Uterus (tissue), 4 donors: ENCODE results near the gene KRT12. TPM values are rescaled to one million over a fixed set of nuclear protein-coding genes. Genes with fewer than 3 reads are reported as not detected.

Experiments used
- DNase-seq, 2 donors: peaks; one replicate each; pipeline ENCODE4 v3.0.0-alpha.2; 2019 to 2020
- H3K27ac ChIP-seq, 2 donors: fragments of 200-600 bp; sonication (generic); 1 replicate in 1 of 2; 2 replicates in 1 of 2; pipeline ENCODE4 v1.5.1; 2016 to 2018
- H3K27me3 ChIP-seq, 2 donors: fragments of 200-600 bp; sonication (generic); one replicate each; pipeline ENCODE4 v1.5.1; 2018 to 2019; ENCODE audit warnings: control low read depth in 1 of 2
- H3K36me3 ChIP-seq, 2 donors: fragments of 200-600 bp; sonication (generic); one replicate each; pipeline ENCODE4 v1.5.1; 2019; ENCODE audit warnings: control low read depth in 1 of 2
- H3K4me1 ChIP-seq, 2 donors: fragments of 200-600 bp; sonication (generic); one replicate each; pipeline ENCODE4 v1.5.1; 2018 to 2019; ENCODE audit warnings: control low read depth in 1 of 2
- H3K4me3 ChIP-seq, 2 donors: fragments of 200-600 bp; sonication (generic); 1 replicate in 1 of 2; 2 replicates in 1 of 2; pipeline ENCODE4 v1.5.1; 2018 to 2019; ENCODE audit warnings: mild to moderate bottlenecking in 1 of 2
- H3K9me3 ChIP-seq, 2 donors: fragments of 200-600 bp; sonication (generic); one replicate each; pipeline ENCODE4 v1.5.1; 2019; ENCODE audit warnings: control low read depth in 1 of 2
- CTCF ChIP-seq, 4 experiments: fragments of 200-600 bp in 2 of 4; fragments of 450-650 bp in 2 of 4; sonication (generic) in 2 of 4; IDR thresholded peaks; one replicate each; pipeline ENCODE4 v1.5.1; 2016 to 2019; ENCODE audit warnings: antibody characterized with exemption in 4 of 4, mild to moderate bottlenecking in 2 of 4, moderate library complexity in 1 of 4
- POLR2A ChIP-seq, 2 donors: fragments of 450-650 bp; IDR thresholded peaks; one replicate each; pipeline ENCODE4 v1.6.1; 2016; ENCODE audit warnings: antibody characterized with exemption in 2 of 2, mild to moderate bottlenecking in 1 of 2, moderate library complexity in 1 of 2
- intact Hi-C: fragments of 100-400 bp; cut with DNase I; formaldehyde crosslinking; loops from one replicate; pipeline ENCODE4 v1.15.1; 2023; ENCODE audit warnings: low total_unique reads
- total RNA-seq, 4 donors: library from RNA; depleted of rRNA in 3 of 4; stranded (reverse); fragments of >200 nt in 3 of 4; gene quantifications; one replicate each; pipeline versions ENCODE4 v1.1.0 to v1.2.4, GENCODE V29; 2014 to 2023
- donor health status: DM: yes; HTN: yes; CAD: no.

Gene KRT12
- total RNA-seq, 4 donors from 2014 or later, result not detected

GRCh38 chr17:40843242-40843641 is 23.8 kb downstream of the KRT12 start:
- DNase-seq, result no peak
- no peaks in the 10 kb centered on the region for H3K4me1 ChIP-seq
- no peak overlapping the region for H3K4me3 ChIP-seq
- no peaks in the 10 kb centered on the region for H3K9me3 ChIP-seq
- H3K27ac ChIP-seq, result no peak overlapping the region
- no peaks in the 10 kb centered on the region for H3K27me3 ChIP-seq
- no peaks in the 10 kb centered on the region for H3K36me3 ChIP-seq
- intact Hi-C loops, result no loop called here
- TF ChIP-seq POLR2A (IDR thresholded peaks at IDR 0.05) (no peak), CTCF (IDR thresholded peaks at IDR 0.05) (no peak)

GRCh38 chr17:40841246-40841645 is 25.8 kb downstream of the KRT12 start:
- H3K27ac ChIP-seq, result no peak overlapping the region
- no peak overlapping the region for H3K4me3 ChIP-seq
- no peaks in the 10 kb centered on the region for H3K36me3 ChIP-seq
- TF ChIP-seq CTCF (IDR thresholded peaks at IDR 0.05) (no peak), POLR2A (IDR thresholded peaks at IDR 0.05) (no peak)
- H3K9me3 ChIP-seq, result no peaks in the 10 kb centered on the region
- no peaks in the 10 kb centered on the region for H3K4me1 ChIP-seq
- intact Hi-C loops, result no loop called here
- no peak for DNase-seq
- no peaks in the 10 kb centered on the region for H3K27me3 ChIP-seq

- TF ChIP-seq CTCF (IDR thresholded peaks at IDR 0.05) (no peak), POLR2A (IDR thresholded peaks at IDR 0.05) (no peak)
- intact Hi-C loops, result no loop called here
- H3K4me1 ChIP-seq, result no peaks in the 10 kb centered on the region
- H3K27ac ChIP-seq, result no peak overlapping the region
- H3K4me3 ChIP-seq, result no peak overlapping the region
- no peaks in the 10 kb centered on the region for H3K9me3 ChIP-seq
- H3K36me3 ChIP-seq, result no peaks in the 10 kb centered on the region
- no peak for DNase-seq
- no peaks in the 10 kb centered on the region for H3K27me3 ChIP-seq
Observed at GRCh38 chr17:40839194-40839593, 27.8 kb downstream of the KRT12 start.

- Histone ChIP-seq H3K9me3 (no peaks in the 10 kb centered on the region), H3K27ac (no peak overlapping the region), H3K36me3 (no peaks in the 10 kb centered on the region), H3K27me3 (no peaks in the 10 kb centered on the region), H3K4me3 (no peak overlapping the region), H3K4me1 (no peaks in the 10 kb centered on the region)
- TF ChIP-seq POLR2A (IDR thresholded peaks at IDR 0.05) (no peak), CTCF (IDR thresholded peaks at IDR 0.05) (no peak)
- no peak for DNase-seq
- intact Hi-C loops, result no loop called here
Observed at GRCh38 chr17:40836020-40836419, 31.0 kb downstream of the KRT12 start.

GRCh38 chr17:40833882-40834281 is 33.1 kb downstream of the KRT12 start:
- no peak overlapping the region for H3K27ac ChIP-seq
- TF ChIP-seq CTCF (IDR thresholded peaks at IDR 0.05) (no peak), POLR2A (IDR thresholded peaks at IDR 0.05) (no peak)
- intact Hi-C loops, result no loop called here
- no peak overlapping the region for H3K4me3 ChIP-seq
- DNase-seq, result no peak
- no peaks in the 10 kb centered on the region for H3K9me3 ChIP-seq
- no peaks in the 10 kb centered on the region for H3K27me3 ChIP-seq
- H3K36me3 ChIP-seq, result no peaks in the 10 kb centered on the region
- no peaks in the 10 kb centered on the region for H3K4me1 ChIP-seq
